ENCODE results near the gene MTF1.

DNA sequence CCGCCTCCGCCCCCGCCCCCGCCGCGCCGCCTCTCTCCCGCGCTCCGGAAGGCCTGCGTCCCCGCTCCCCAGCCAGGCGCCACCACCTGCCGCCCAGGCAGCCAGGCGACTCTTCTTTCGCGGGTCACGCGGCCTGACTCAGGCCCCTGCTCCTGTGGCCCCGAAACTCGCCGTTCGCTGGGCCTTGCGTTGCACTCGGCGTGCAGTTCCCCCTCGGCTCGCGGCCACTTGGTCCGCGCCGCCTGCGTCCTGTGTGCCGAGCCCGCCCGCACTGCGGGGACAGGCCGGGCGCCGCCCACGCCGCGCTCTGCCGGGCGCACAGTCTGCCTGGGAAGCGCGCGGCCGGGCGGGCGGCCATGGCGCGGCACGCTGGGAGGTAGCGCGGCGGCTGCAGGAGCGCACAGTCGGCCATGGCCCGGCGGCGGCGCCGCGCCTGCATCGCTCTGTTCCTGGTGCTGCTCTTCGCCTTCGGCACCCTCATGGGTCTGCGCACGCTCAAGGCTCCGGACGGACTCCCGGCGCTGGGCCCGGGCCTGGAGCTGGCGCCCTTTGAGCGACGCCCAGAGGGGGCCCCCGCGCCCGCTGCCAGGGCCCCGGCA lies 65.5 kb downstream of the MTF1 start, which contains the start of gene MANEAL:
- TF ChIP-seq, protein P1, sequence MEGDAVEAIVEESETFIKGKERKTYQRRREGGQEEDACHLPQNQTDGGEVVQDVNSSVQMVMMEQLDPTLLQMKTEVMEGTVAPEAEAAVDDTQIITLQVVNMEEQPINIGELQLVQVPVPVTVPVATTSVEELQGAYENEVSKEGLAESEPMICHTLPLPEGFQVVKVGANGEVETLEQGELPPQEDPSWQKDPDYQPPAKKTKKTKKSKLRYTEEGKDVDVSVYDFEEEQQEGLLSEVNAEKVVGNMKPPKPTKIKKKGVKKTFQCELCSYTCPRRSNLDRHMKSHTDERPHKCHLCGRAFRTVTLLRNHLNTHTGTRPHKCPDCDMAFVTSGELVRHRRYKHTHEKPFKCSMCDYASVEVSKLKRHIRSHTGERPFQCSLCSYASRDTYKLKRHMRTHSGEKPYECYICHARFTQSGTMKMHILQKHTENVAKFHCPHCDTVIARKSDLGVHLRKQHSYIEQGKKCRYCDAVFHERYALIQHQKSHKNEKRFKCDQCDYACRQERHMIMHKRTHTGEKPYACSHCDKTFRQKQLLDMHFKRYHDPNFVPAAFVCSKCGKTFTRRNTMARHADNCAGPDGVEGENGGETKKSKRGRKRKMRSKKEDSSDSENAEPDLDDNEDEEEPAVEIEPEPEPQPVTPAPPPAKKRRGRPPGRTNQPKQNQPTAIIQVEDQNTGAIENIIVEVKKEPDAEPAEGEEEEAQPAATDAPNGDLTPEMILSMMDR (conservative IDR thresholded peaks at IDR 0.05 in 1 of 2, IDR thresholded peaks at IDR 0.05 in 1 of 2; ENCODE audit: low read depth in 1 of 2, low read length in 2 of 2): no peak
- TF ChIP-seq EZH2 (IDR thresholded peaks at IDR 0.05; ENCODE audit: low read length, missing control alignments): no peak

Measured in fibroblast of lung (primary cell).